ENCODE measurements around the gene LPCAT1.
"Not testable (repeated sequence)": the region's sequence is repeated elsewhere in the genome, so short reads cannot be mapped to it uniquely, and the experiment has no call there.

LPCAT1 gene

GRCh38 chr5:1477341-1477740 lies 46.4 kb downstream of the LPCAT1 start:
- DNase-seq = no peak

- DNase-seq = no peak
These were observed 46.8 kb downstream of the LPCAT1 start for GRCh38 chr5:1476967-1477310.

- no peak for DNase-seq
These were observed 47.4 kb downstream of the LPCAT1 start for GRCh38 chr5:1476181-1476966.

GRCh38 chr5:1475544-1475900 lies 48.2 kb downstream of the LPCAT1 start:
- not testable (repeated sequence) for DNase-seq

GRCh38 chr5:1474866-1475543 lies 48.8 kb downstream of the LPCAT1 start:
- no peak for DNase-seq

GRCh38 chr5:1474183-1474839 lies 49.4 kb downstream of the LPCAT1 start:
- DNase-seq = no peak

GRCh38 chr5:1473746-1474145 lies 50.0 kb downstream of the LPCAT1 start:
- no peak for DNase-seq

GRCh38 chr5:1472964-1473628 lies 50.7 kb downstream of the LPCAT1 start:
- no peak for DNase-seq

GRCh38 chr5:1471997-1472963 lies 51.5 kb downstream of the LPCAT1 start:
- no peak for DNase-seq

GRCh38 chr5:1471240-1471853 lies 52.4 kb downstream of the LPCAT1 start:
- DNase-seq = no peak

GRCh38 chr5:1470762-1471211 lies 53.0 kb downstream of the LPCAT1 start:
- no peak for DNase-seq

- no peak for DNase-seq
These were observed 54.9 kb downstream of the LPCAT1 start for GRCh38 chr5:1468629-1469527.

- DNase-seq = no peak
These were observed 55.5 kb downstream of the LPCAT1 start for GRCh38 chr5:1468247-1468612.

- no peak for DNase-seq
These were observed 56.2 kb downstream of the LPCAT1 start for GRCh38 chr5:1467341-1468246.

- DNase-seq = no peak
These were observed 57.0 kb downstream of the LPCAT1 start for GRCh38 chr5:1466631-1467265.

- DNase-seq = no peak
These were observed 57.7 kb downstream of the LPCAT1 start for GRCh38 chr5:1465966-1466471.

- DNase-seq = no peak
These were observed 58.6 kb downstream of the LPCAT1 start for GRCh38 chr5:1465117-1465516.

GRCh38 chr5:1464511-1464910 lies 59.2 kb downstream of the LPCAT1 start:
- DNase-seq = no peak

GRCh38 chr5:1464096-1464446 lies 59.7 kb downstream of the LPCAT1 start:
- DNase-seq = no peak
